Smooth muscle cell of the pulmonary artery (primary cell): ENCODE measurements around the gene EPN3. TPM values are rescaled to one million over a fixed set of nuclear protein-coding genes. Genes with fewer than 3 reads are reported as not detected.

Experiments
- total RNA-seq: library from RNA; depleted of rRNA; stranded (reverse); fragments of >200 nt; gene quantifications from 2 replicates; pipeline ENCODE4 v1.2.3, GENCODE V29; 2014

The EPN3 gene
- total RNA-seq, result 0.07 TPM in 1 of 2 replicates, not detected in the other

GRCh38 chr17:50532452-50533024, at the start of gene EPN3:
Gene EPN3, plus strand, starts transcription at chr17:50532735. Its CDS starts 3,822 bp downstream, at chr17:50536557.

GRCh38 chr17:50507871-50508572, 24.5 kb upstream of the EPN3 start, which contains the start of gene MYCBPAP:
Gene MYCBPAP, plus strand, starts transcription at chr17:50508439. Its CDS starts 236 bp downstream, at chr17:50508675.

GRCh38 chr17:50547035-50547735, 14.7 kb downstream of the EPN3 start, which contains the start of gene SPATA20:
Gene SPATA20, plus strand, starts transcription at chr17:50547174. Its CDS starts 35 bp downstream, at chr17:50547209.

GRCh38 chr17:50560185-50560824, 27.8 kb downstream of the EPN3 start, which contains the start of gene CACNA1G:
Gene CACNA1G, plus strand, starts transcription at chr17:50560715. Its CDS starts 745 bp downstream, at chr17:50561460.

Other genes with a start within 250 kb of the EPN3 start
- 72.3 and 98.2 TPM in 2 replicates for gene XYLT2, start 186.6 kb upstream of the EPN3 start, total RNA-seq
- gene MRPL27, start 159.6 kb upstream of the EPN3 start, total RNA-seq, result 27.3 and 30.0 TPM in 2 replicates
- 2.0 and 4.0 TPM in 2 replicates for gene EME1, start 159.5 kb upstream of the EPN3 start, total RNA-seq
- 158 and 162 TPM in 2 replicates for gene LRRC59, start 135.2 kb upstream of the EPN3 start, total RNA-seq
- 17.5 and 36.8 TPM in 2 replicates for gene ACSF2, start 106.5 kb upstream of the EPN3 start, total RNA-seq
- gene CHAD, start 63.9 kb upstream of the EPN3 start, total RNA-seq, result not detected in 2 replicates
- gene RSAD1, start 53.9 kb upstream of the EPN3 start, total RNA-seq, result 13.8 and 25.9 TPM in 2 replicates
- gene MYCBPAP, start 24.3 kb upstream of the EPN3 start, total RNA-seq, result 1.6 and 1.7 TPM in 2 replicates
- gene SPATA20, start 14.4 kb downstream of the EPN3 start, total RNA-seq, result 57.2 and 57.9 TPM in 2 replicates
- 0.59 and 0.65 TPM in 2 replicates for gene CACNA1G, start 28.0 kb downstream of the EPN3 start, total RNA-seq
- 18.2 and 29.7 TPM in 2 replicates for gene ABCC3, start 102.1 kb downstream of the EPN3 start, total RNA-seq
- gene ANKRD40, start 175.2 kb downstream of the EPN3 start, total RNA-seq, result 28.4 and 30.6 TPM in 2 replicates
- 18.5 and 20.4 TPM in 2 replicates for gene LUC7L3, start 186.9 kb downstream of the EPN3 start, total RNA-seq
- gene ANKRD40CL, start 234.8 kb downstream of the EPN3 start, total RNA-seq, result not detected in 2 replicates